Suprapubic skin (tissue), 4 donors: ENCODE results near the gene PDCD6IP.

Source experiments
- POLR2A ChIP-seq, 2 donors: fragments of 450-650 bp; IDR thresholded peaks; one replicate each; pipeline ENCODE4 v1.6.1; 2017; ENCODE audit warnings: antibody characterized with exemption in 2 of 2, mild to moderate bottlenecking in 2 of 2, moderate library complexity in 2 of 2
- POLR2AphosphoS5 ChIP-seq, 3 donors: sonication (generic); formaldehyde crosslinking; IDR thresholded peaks; one replicate each; pipeline ENCODE4 v1.6.1; 2017; ENCODE audit warnings: antibody characterized with exemption in 3 of 3
- TF ChIP-seq, protein P1 (sequence below), 2 donors: fragments of 200-600 bp in 1 of 2; fragments of 450-650 bp in 1 of 2; sonication (generic) in 1 of 2; IDR thresholded peaks; one replicate each; pipeline ENCODE4 v1.5.1; 2016 to 2019; ENCODE audit warnings: antibody characterized with exemption in 2 of 2, mild to moderate bottlenecking in 1 of 2, moderate library complexity in 1 of 2

DNA sequence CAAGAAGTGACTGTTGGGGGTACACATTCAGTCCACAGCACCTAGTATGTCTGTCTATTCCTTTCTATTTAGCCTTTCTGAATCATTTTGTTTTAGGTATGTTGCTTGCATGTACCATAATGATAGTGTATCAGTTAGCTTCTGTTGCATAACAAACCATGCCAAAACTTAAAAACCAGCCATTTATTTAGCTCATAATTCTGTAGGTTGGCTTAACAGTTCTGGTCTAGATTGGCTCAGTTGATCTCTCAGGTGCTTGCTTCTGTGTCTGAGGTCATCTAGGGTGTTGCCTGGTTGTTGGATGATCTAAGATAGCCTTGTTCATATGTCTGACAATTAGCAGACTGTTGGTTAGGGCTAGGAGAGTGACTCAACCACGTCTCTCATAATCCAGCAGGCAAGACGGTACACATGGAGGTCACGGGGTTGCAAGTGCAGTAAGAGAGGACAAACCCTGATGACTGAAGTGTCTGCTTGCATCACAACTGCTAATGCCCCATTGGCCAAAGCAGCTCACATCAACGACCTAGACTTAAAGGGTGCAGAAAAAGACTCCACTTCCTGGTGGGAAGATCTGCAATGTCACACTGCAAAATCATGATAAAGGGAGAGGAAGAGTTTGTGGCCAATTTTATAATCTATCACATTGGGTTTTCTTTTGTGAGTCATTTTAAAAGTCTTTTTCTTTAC, 6.8 kb upstream of the PDCD6IP start:
- TF ChIP-seq, protein P1, sequence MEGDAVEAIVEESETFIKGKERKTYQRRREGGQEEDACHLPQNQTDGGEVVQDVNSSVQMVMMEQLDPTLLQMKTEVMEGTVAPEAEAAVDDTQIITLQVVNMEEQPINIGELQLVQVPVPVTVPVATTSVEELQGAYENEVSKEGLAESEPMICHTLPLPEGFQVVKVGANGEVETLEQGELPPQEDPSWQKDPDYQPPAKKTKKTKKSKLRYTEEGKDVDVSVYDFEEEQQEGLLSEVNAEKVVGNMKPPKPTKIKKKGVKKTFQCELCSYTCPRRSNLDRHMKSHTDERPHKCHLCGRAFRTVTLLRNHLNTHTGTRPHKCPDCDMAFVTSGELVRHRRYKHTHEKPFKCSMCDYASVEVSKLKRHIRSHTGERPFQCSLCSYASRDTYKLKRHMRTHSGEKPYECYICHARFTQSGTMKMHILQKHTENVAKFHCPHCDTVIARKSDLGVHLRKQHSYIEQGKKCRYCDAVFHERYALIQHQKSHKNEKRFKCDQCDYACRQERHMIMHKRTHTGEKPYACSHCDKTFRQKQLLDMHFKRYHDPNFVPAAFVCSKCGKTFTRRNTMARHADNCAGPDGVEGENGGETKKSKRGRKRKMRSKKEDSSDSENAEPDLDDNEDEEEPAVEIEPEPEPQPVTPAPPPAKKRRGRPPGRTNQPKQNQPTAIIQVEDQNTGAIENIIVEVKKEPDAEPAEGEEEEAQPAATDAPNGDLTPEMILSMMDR (IDR thresholded peaks at IDR 0.05) = no peak
- TF ChIP-seq POLR2A (IDR thresholded peaks at IDR 0.05) (no peak), POLR2AphosphoS5 (IDR thresholded peaks at IDR 0.05) (no peak)
